ENCODE measurements around the gene DPM3.
A peak's percentile ranks its signal among the peaks of the same experiment; 100 is the strongest.
"Not testable (repeated sequence)": the region's sequence is repeated elsewhere in the genome, so short reads cannot be mapped to it uniquely, and the experiment has no call there.

The DPM3 gene

DNA sequence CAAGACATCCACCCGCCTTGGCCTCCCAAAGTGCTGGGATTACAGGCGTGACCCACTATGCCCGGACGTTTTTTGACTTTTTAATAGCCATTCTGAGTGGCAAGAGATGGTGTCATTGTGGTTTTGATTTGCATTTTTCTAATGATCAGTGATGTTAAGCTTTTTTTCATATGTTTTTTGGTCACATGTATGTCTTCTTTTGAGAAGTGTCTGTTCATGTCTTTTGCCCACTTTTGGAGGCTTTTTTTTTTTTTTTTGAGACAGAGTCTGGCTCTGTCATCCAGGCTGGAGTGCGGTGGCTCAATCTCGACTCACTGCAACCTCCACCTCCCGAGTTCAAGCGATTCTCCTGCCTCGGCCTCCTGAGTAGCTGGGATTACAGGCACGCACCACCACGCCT, 24.3 kb upstream of the DPM3 start:
- H3K36me3 ChIP-seq (ENCODE audit: control insufficient read depth, insufficient read depth, low read length); H3K27me3 ChIP-seq (ENCODE audit: control insufficient read depth, insufficient read depth, low read length); H3K4me1 ChIP-seq (ENCODE audit: control insufficient read depth, insufficient read depth, low read length); H3K4me3 ChIP-seq (ENCODE audit: low read length); H3K9me3 ChIP-seq (ENCODE audit: control insufficient read depth, low read length); H3K9ac ChIP-seq (ENCODE audit: low read length): not testable (repeated sequence)

DNA sequence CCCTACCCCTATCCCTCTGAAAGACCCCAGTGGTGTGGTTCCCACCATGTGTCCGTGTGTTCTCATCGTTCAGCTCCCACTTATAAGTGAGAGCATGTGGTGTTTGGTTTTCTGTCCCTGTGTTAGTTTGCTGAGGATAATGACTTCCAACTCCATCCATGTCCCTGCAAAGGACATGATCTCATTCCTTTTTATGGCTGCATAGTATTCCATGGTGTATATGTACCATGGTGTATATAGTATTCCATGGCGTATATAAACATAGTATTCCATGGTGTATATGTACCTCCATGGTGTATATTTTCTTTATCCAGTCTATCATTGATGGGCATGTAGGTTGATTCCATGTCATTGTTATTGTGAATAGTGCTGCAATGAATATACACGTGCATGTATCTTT, 23.5 kb upstream of the DPM3 start:
- not testable (repeated sequence) for H3K4me3 ChIP-seq (ENCODE audit: low read length); H3K27me3 ChIP-seq (ENCODE audit: control insufficient read depth, insufficient read depth, low read length); H3K9ac ChIP-seq (ENCODE audit: low read length); H3K4me1 ChIP-seq (ENCODE audit: control insufficient read depth, insufficient read depth, low read length); H3K36me3 ChIP-seq (ENCODE audit: control insufficient read depth, insufficient read depth, low read length); H3K9me3 ChIP-seq (ENCODE audit: control insufficient read depth, low read length)

DNA sequence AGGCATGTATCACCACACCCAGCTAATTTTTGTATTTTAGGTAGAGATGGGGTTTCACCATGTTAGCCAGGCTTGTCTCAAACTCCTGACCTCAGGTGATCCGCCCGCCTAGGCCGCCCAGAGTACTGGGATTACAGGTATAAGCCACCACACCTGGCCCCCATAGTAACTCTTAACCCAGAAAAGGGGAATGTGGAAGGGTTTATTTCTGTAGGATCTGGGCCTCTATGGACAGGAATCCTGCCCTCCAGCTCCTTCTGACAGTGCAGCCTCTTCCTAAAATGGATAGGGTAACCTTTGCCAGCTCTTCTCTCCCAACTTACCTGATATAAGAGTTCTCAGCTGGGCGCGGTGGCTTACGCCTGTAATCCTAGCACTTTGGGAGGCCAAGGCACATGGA, 22.3 kb upstream of the DPM3 start:
- H3K4me1 ChIP-seq (ENCODE audit: control insufficient read depth, insufficient read depth, low read length); H3K9me3 ChIP-seq (ENCODE audit: control insufficient read depth, low read length); H3K4me3 ChIP-seq (ENCODE audit: low read length); H3K9ac ChIP-seq (ENCODE audit: low read length); H3K36me3 ChIP-seq (ENCODE audit: control insufficient read depth, insufficient read depth, low read length); H3K27me3 ChIP-seq (ENCODE audit: control insufficient read depth, insufficient read depth, low read length): not testable (repeated sequence)

DNA sequence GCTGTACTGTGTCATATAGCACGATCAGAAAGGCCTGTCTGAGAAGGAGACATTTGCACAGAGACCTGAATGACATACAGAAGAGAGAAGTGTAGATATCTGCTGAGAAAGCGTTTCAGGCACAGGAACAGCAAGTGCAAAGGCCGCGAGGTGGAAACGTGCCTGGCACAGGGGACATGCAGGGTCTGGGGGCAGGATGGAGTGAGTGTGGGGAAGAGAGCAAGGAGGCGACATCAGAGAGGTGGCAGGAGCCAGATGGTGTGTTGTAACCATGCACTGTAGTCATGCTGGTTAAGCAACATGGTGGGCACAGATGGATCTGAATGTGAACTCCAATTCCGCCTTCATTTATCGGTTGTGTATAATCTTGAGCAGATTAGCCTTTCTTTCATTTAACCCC, 19.8 kb upstream of the DPM3 start:
- no peaks in the 10 kb centered on the region for H3K36me3 ChIP-seq (ENCODE audit: control insufficient read depth, insufficient read depth, low read length)
- no peaks in the 10 kb centered on the region for H3K27me3 ChIP-seq (ENCODE audit: control insufficient read depth, insufficient read depth, low read length)
- H3K4me1 ChIP-seq (ENCODE audit: control insufficient read depth, insufficient read depth, low read length): no peaks in the 10 kb centered on the region
- no peak overlapping the region for H3K9ac ChIP-seq (ENCODE audit: low read length)
- no peaks in the 10 kb centered on the region for H3K9me3 ChIP-seq (ENCODE audit: control insufficient read depth, low read length)
- H3K4me3 ChIP-seq (ENCODE audit: low read length): no peak overlapping the region

DNA sequence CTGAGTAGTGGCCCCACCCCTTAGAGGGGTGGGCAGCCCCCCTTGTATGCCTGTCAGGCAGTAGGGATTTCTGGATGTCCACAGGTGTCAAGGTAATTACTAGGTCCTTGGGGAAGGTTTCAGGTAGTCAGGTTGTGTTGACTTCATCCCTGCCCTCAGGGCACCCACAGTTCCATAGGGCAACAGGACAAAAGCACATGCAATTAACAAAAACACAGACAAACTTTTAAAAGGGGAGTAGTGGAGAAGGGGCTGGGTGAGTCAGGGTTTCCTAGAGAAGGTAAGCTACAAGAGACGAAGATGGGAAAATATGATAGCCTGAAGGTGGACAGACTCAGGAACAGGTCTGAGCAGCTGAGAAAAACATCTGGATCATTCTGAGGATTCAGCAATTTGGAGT, 18.7 kb upstream of the DPM3 start:
- Histone ChIP-seq H3K4me3 (ENCODE audit: low read length) (no peak overlapping the region), H3K27me3 (ENCODE audit: control insufficient read depth, insufficient read depth, low read length) (no peaks in the 10 kb centered on the region), H3K4me1 (ENCODE audit: control insufficient read depth, insufficient read depth, low read length) (no peaks in the 10 kb centered on the region), H3K9ac (ENCODE audit: low read length) (no peak overlapping the region), H3K9me3 (ENCODE audit: control insufficient read depth, low read length) (no peaks in the 10 kb centered on the region), H3K36me3 (ENCODE audit: control insufficient read depth, insufficient read depth, low read length) (no peaks in the 10 kb centered on the region)

DNA sequence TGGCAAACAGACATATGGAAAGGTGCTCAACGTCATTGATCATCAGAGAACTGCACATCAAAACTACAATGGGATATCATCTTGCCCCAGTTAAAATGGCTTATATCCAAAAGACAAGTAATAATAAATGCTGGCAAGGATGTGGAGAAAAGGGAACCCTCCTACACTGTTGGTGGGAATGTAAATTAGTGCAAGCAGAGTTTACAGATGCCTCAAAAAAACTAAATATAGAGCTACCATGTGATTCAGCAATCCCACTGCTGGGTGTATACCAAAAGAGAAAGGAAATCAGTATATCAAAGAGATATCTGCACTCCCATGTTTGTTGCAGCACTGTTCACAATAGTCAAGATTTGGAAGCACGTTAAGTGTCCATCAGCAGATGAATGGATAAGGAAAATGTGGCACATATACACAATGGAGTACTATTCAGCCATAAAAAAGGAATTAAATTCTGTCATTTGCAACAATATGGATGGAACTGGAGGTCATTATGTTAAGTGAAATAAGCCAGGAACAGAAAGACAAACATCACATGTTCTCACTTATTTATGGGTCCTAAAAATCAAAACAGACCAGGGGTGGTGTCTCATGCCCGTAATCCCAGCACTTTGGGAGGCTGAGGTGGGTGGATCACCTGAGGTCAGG, 15.8 kb upstream of the DPM3 start:
- not testable (repeated sequence) for H3K27me3 ChIP-seq (ENCODE audit: control insufficient read depth, insufficient read depth, low read length); H3K36me3 ChIP-seq (ENCODE audit: control insufficient read depth, insufficient read depth, low read length); H3K9ac ChIP-seq (ENCODE audit: low read length); H3K9me3 ChIP-seq (ENCODE audit: control insufficient read depth, low read length); H3K4me1 ChIP-seq (ENCODE audit: control insufficient read depth, insufficient read depth, low read length); H3K4me3 ChIP-seq (ENCODE audit: low read length)

DNA sequence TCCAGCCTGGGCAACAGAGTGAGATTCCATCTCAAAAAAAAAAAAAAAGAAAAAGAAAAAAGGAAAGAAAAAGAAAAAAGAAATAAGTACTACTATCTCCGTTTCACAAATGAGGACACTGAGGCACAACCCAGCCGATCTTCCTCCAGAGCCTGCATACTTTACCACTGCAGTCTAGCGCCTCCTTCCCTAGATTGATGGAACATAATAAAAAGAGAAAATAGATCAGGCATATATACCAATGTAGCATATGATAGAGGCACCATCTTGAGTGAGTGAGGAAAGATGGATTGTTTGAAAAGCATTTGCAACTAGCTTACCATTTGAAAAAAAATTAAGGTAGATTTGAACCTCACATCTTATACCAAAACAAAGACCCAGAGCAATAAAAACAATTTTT, 5.2 kb upstream of the DPM3 start:
- Histone ChIP-seq H3K36me3 (ENCODE audit: control insufficient read depth, insufficient read depth, low read length) (no peaks in the 10 kb centered on the region), H3K4me3 (ENCODE audit: low read length) (no peak overlapping the region), H3K9me3 (ENCODE audit: control insufficient read depth, low read length) (no peaks in the 10 kb centered on the region), H3K27me3 (ENCODE audit: control insufficient read depth, insufficient read depth, low read length) (peaks cover 5% of the 10 kb centered on the region), H3K4me1 (ENCODE audit: control insufficient read depth, insufficient read depth, low read length) (peaks cover 3% of the 10 kb centered on the region), H3K9ac (ENCODE audit: low read length) (no peak overlapping the region)

DNA sequence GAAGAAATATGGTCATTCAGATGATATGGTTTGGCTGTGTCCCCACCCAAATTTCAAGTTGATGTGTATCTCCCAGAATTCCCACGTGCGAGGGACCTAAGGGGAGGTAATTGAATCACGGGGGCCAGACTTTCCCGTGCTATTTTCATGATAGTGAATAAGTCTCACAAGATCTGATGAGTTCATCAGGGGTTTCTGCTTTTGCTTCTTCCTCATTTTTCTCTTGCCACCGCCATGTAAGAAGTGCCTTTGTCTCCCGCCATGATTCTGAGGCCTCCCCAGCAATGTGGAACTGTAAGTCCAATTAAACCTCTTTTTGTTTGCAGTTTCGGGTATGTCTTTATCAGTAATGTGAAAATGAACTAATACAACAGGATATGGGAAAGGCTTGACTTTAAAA, 1.4 kb upstream of the DPM3 start:
- Histone ChIP-seq H3K4me3 (ENCODE audit: low read length) (no peak overlapping the region), H3K4me1 (ENCODE audit: control insufficient read depth, insufficient read depth, low read length) (peaks cover 26% of the 10 kb centered on the region), H3K9ac (ENCODE audit: low read length) (no peak overlapping the region)

DNA sequence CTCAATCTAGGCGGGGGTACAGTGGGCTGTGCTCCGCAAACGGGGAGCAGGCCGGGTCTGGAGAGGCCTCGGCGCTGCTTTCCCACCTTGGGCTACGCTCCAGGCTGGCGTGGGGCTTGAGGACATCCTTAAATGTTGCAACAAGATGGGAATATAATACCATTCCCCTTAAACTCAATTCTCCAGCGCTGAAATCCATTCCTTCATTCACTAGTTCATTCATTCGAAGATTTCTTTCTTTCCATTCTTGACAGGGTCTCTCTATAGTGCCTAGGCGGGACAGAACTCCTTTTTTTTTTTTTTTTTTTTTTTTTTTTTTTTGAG, 261 bp upstream of the DPM3 start:
- no peaks in the 10 kb centered on the region for H3K27me3 ChIP-seq (ENCODE audit: control insufficient read depth, insufficient read depth, low read length)

More for the DNA sequence above, 1.4 kb upstream of the DPM3 start:
- Histone ChIP-seq H3K27me3 (ENCODE audit: control insufficient read depth, insufficient read depth, low read length) (peaks cover 5% of the 10 kb centered on the region), H3K36me3 (ENCODE audit: control insufficient read depth, insufficient read depth, low read length) (no peaks in the 10 kb centered on the region), H3K9me3 (ENCODE audit: control insufficient read depth, low read length) (no peaks in the 10 kb centered on the region)

DNA sequence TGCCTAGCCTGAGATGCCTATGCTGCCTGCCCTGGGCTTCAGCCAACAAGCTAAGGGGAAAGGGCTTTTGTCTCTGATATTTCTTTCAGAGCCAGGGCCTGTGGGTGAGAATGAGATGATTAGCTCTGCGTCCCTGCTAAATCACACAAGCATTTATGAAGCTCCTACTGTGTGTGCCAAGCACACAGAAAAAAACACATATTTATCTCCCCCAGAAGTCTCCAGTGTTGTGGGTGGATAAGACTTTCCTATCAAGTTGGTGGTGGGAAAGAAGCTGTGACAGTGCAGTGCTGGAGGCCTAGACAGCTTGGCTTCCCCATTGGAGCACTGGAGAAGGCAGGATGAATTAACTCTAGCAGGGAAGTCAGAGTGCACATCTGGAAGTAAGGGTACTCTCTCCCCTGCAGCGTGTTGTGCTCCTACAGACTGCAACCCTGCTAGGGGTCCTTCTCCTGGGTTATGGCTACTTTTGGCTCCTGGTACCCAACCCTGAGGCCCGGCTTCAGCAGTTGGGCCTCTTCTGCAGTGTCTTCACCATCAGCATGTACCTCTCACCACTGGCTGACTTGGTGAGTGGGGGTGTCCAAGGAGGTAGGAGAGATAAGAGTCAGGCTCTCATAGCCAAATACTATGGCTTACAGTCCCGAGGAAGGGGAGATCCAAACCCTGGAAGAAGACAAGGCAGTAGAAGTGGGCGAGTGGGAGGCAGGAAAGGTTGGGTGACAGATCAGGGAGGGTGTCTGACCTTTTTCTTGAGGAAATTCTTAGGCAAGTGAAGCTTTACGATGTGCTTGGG, 3.0 kb downstream of the DPM3 start:
- H3K9ac ChIP-seq (ENCODE audit: low read length): peak overlapping the region; percentile 96
- H3K27me3 ChIP-seq (ENCODE audit: control insufficient read depth, insufficient read depth, low read length): no peaks in the 10 kb centered on the region
- no peak overlapping the region for H3K4me3 ChIP-seq (ENCODE audit: low read length)
- peaks cover 13% of the 10 kb centered on the region for H3K36me3 ChIP-seq (ENCODE audit: control insufficient read depth, insufficient read depth, low read length)
- H3K9me3 ChIP-seq (ENCODE audit: control insufficient read depth, low read length): no peaks in the 10 kb centered on the region
- H3K4me1 ChIP-seq (ENCODE audit: control insufficient read depth, insufficient read depth, low read length): peaks cover 52% of the 10 kb centered on the region

More for the DNA sequence above, 261 bp upstream of the DPM3 start:
- Histone ChIP-seq H3K9me3 (ENCODE audit: control insufficient read depth, low read length) (no peaks in the 10 kb centered on the region), H3K36me3 (ENCODE audit: control insufficient read depth, insufficient read depth, low read length) (no peaks in the 10 kb centered on the region), H3K4me3 (ENCODE audit: low read length) (peak overlapping the region; percentile 100), H3K9ac (ENCODE audit: low read length) (peak overlapping the region; percentile 99), H3K4me1 (ENCODE audit: control insufficient read depth, insufficient read depth, low read length) (peaks cover 28% of the 10 kb centered on the region)

DNA sequence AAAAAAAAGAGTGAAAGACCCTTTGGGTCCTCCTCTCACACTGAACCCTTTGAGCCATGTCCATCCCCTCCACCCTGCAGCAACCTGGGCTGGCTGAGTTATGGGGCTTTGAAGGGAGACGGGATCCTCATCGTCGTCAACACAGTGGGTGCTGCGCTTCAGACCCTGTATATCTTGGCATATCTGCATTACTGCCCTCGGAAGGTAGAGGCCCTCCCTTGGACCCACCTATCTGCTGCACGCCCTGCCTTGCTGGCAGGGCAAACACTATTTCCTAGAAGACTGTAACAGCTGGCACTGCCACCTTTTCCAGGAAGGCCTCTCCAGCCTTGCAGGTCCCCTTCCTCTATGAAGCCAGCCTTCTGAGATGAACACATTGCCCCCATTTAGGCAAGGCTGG, 3.6 kb downstream of the DPM3 start:
- Histone ChIP-seq H3K4me1 (ENCODE audit: control insufficient read depth, insufficient read depth, low read length) (peaks cover 54% of the 10 kb centered on the region), H3K36me3 (ENCODE audit: control insufficient read depth, insufficient read depth, low read length) (peaks cover 15% of the 10 kb centered on the region), H3K9ac (ENCODE audit: low read length) (peak overlapping the region; percentile 96), H3K27me3 (ENCODE audit: control insufficient read depth, insufficient read depth, low read length) (no peaks in the 10 kb centered on the region), H3K9me3 (ENCODE audit: control insufficient read depth, low read length) (no peaks in the 10 kb centered on the region), H3K4me3 (ENCODE audit: low read length) (no peak overlapping the region)

DNA sequence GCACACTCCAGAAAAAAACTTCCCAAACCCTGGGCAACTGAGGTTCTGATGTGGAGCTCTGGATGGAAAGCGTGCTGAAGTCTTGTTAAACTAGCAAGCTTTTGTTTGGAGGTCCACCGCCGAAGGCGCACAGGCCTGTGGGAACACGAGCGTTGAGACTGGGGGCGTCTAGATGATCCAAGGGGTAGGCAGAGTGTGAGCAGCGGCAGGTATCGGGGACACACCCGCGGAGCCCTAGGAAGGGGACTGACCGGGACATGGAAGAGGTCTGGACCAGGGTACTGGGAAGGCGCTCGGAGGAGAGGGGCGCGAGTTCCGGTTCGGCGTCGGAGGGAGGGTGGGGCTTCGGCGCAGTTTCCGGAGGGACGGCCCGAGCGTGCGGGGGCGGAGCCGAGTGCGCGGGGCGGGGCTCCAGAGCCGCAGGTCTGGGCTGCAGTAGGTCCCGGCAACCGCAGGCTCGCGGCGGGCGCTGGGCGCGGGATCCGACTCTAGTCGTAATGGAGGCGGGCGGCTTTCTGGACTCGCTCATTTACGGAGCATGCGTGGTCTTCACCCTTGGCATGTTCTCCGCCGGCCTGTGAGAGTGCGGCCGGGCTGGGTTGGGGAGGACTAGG, 4.8 kb downstream of the DPM3 start, which contains the start of gene SLC50A1:
SLC50A1 (plus strand) TSS at position 438 of the 614 bp plus-strand sequence; CDS start at position 498, 60 bp downstream.
- H3K4me1 ChIP-seq (ENCODE audit: control insufficient read depth, insufficient read depth, low read length): peaks cover 61% of the 10 kb centered on the region
- peak within 1 kb of the TSS; percentile 61 for H3K4me3 ChIP-seq (ENCODE audit: low read length)
- peaks cover 17% of the 10 kb centered on the region for H3K36me3 ChIP-seq (ENCODE audit: control insufficient read depth, insufficient read depth, low read length)
- no peaks in the 10 kb centered on the region for H3K27me3 ChIP-seq (ENCODE audit: control insufficient read depth, insufficient read depth, low read length)
- peak within 1 kb of the TSS; percentile 96 for H3K9ac ChIP-seq (ENCODE audit: low read length)
- no peaks in the 10 kb centered on the region for H3K9me3 ChIP-seq (ENCODE audit: control insufficient read depth, low read length)
